Sigmoid colon (tissue), 7 donors: ENCODE results near the gene ETFDH. TPM values are rescaled to one million over a fixed set of nuclear protein-coding genes. Genes with fewer than 3 reads are reported as not detected.

Experiments
- DNase-seq: peaks from one replicate; pipeline ENCODE4 v3.0.0-alpha.2; 2019
- H3K27ac ChIP-seq, 4 donors: fragments of 200-600 bp; sonication (generic); one replicate each; pipeline ENCODE4 v1.5.1; 2016 to 2019; ENCODE audit warnings: mild to moderate bottlenecking in 1 of 4
- H3K27me3 ChIP-seq, 3 donors: fragments of 200-600 bp; sonication (generic); one replicate each; pipeline ENCODE4 v1.5.1; 2019; ENCODE audit warnings: mild to moderate bottlenecking in 1 of 3
- H3K36me3 ChIP-seq, 4 donors: fragments of 200-600 bp; sonication (generic); one replicate each; pipeline ENCODE4 v1.5.1; 2016 to 2019
- H3K4me1 ChIP-seq, 4 donors: fragments of 200-600 bp; sonication (generic); one replicate each; pipeline ENCODE4 v1.5.1; 2017 to 2019
- H3K4me3 ChIP-seq, 4 donors: fragments of 200-600 bp; sonication (generic); one replicate each; pipeline ENCODE4 v1.5.1; 2017 to 2019; ENCODE audit warnings: mild to moderate bottlenecking in 2 of 4, moderate library complexity in 1 of 4
- H3K9me3 ChIP-seq, 4 donors: fragments of 200-600 bp in 3 of 4; sonication (generic) in 3 of 4; one replicate each; pipeline versions ENCODE4 v1.5.1 to v1.6.1; 2013 to 2019
- EP300 ChIP-seq, 4 donors: sonication (generic); formaldehyde crosslinking; IDR thresholded peaks; one replicate each; pipeline ENCODE4 v1.6.1; 2017; ENCODE audit warnings: antibody characterized with exemption in 4 of 4
- POLR2A ChIP-seq, 2 donors: fragments of 450-650 bp; IDR thresholded peaks; one replicate each; pipeline ENCODE4 v1.6.1; 2016; ENCODE audit warnings: antibody characterized with exemption in 2 of 2, mild to moderate bottlenecking in 2 of 2, moderate library complexity in 2 of 2
- POLR2AphosphoS5 ChIP-seq, 4 donors: sonication (generic); formaldehyde crosslinking; IDR thresholded peaks; one replicate each; pipeline ENCODE4 v1.6.1; 2017; ENCODE audit warnings: antibody characterized with exemption in 4 of 4
- WGBS, 2 donors: extraction: QIAGEN DNeasy Blood & Tissue Kit; methylation state at CpG; one replicate each; pipeline ENCODE4 v1.1.7; 2013; 5-methylcytosine and 5-hydroxymethylcytosine counted together
- intact Hi-C: fragments of 100-400 bp; cut with DNase I; formaldehyde crosslinking; loops from one replicate; pipeline ENCODE4 v1.15.1; 2023
- polyA plus RNA-seq, 3 donors: library from polyadenylated mRNA; stranded (reverse); fragments of 200-250 nt; gene quantifications; one replicate each; pipeline ENCODE4 v1.2.3, GENCODE V29; 2013
- total RNA-seq, 4 donors: library from RNA; depleted of rRNA; stranded (reverse); fragments of >200 nt; gene quantifications; one replicate each; pipeline ENCODE4 v1.1.0, GENCODE V29; 2016
- TF ChIP-seq, protein P1 (sequence below), 4 experiments: fragments of 450-650 bp in 3 of 4; fragments of 200-600 bp in 1 of 4; IDR thresholded peaks; one replicate each; pipeline ENCODE4 v1.5.1; 2016 to 2019; ENCODE audit warnings: antibody characterized with exemption in 4 of 4, mild to moderate bottlenecking in 3 of 4, moderate library complexity in 2 of 4
- donor health status: healthy with polysubstance abuse.
- donor health status: Bipolar disorder and iron deficiency.
- donor health status: healthy.

The ETFDH gene
- total and polyA plus RNA-seq, 7 donors, result 20.4 to 74.7 (median 31.6) TPM

DNA sequence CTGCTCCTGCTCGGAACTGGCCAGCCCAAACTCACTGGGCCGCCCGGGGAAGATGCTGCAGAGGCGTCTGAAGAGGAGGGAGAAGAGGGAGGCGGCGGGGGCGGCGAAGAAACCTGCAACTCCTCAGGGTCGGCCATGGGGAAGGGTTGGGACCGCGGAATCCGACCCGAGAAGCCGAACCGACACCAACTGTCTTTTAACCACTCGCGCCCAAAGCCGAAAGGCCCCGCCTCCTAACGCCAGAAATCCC, 506 bp upstream of the ETFDH start, which contains the start of gene C4orf46:
Gene C4orf46, minus strand, starts transcription at position 223 of the 250 bp plus-strand sequence. Its CDS starts 86 bp downstream, at position 137.
- H3K9me3 ChIP-seq, result no peaks in the 10 kb centered on the region
- DNase-seq, result no peak
- H3K27ac ChIP-seq, result peak within 1 kb of the TSS; percentile 88 to 99 (median 96)
- H3K36me3 ChIP-seq, result no peaks in the 10 kb centered on the region
- H3K27me3 ChIP-seq, result no peaks in the 10 kb centered on the region
- intact Hi-C loops, result loop anchor here (5.0 kb wide), 1 partner anchor 96 kb away; the partner anchor contains the start of gene FNIP2
- H3K4me1 ChIP-seq, result peaks cover 0 to 29% (median 24%) of the 10 kb centered on the region in 4 donors
- TF ChIP-seq EP300 (IDR thresholded peaks at IDR 0.05) (no peak), POLR2AphosphoS5 (IDR thresholded peaks at IDR 0.05) (no peak), POLR2A (IDR thresholded peaks at IDR 0.05) (no peak)
- TF ChIP-seq, protein P1, sequence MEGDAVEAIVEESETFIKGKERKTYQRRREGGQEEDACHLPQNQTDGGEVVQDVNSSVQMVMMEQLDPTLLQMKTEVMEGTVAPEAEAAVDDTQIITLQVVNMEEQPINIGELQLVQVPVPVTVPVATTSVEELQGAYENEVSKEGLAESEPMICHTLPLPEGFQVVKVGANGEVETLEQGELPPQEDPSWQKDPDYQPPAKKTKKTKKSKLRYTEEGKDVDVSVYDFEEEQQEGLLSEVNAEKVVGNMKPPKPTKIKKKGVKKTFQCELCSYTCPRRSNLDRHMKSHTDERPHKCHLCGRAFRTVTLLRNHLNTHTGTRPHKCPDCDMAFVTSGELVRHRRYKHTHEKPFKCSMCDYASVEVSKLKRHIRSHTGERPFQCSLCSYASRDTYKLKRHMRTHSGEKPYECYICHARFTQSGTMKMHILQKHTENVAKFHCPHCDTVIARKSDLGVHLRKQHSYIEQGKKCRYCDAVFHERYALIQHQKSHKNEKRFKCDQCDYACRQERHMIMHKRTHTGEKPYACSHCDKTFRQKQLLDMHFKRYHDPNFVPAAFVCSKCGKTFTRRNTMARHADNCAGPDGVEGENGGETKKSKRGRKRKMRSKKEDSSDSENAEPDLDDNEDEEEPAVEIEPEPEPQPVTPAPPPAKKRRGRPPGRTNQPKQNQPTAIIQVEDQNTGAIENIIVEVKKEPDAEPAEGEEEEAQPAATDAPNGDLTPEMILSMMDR (IDR thresholded peaks at IDR 0.05), result no peak
- 0% methylated on average over 20 of the region's 20 CpGs for WGBS, 2 donors
- peak within 1 kb of the TSS; percentile 71 to 90 (median 84) for H3K4me3 ChIP-seq

GRCh38 chr4:158673633-158674032, 1.5 kb downstream of the ETFDH start:
- Histone ChIP-seq H3K4me3 (no peak overlapping the region), H3K9me3 (no peaks in the 10 kb centered on the region), H3K27me3 (no peaks in the 10 kb centered on the region), H3K27ac (no peak overlapping the region), H3K4me1 (peaks cover 0 to 29% (median 24%) of the 10 kb centered on the region in 4 donors), H3K36me3 (no peaks in the 10 kb centered on the region)
- intact Hi-C loops, result loop anchor here (5.0 kb wide), 1 partner anchor 94 kb away; the partner anchor contains the start of gene FNIP2
- TF ChIP-seq, protein P1 (IDR thresholded peaks at IDR 0.05), result no peak
- TF ChIP-seq EP300 (IDR thresholded peaks at IDR 0.05) (no peak), POLR2A (IDR thresholded peaks at IDR 0.05) (no peak), POLR2AphosphoS5 (IDR thresholded peaks at IDR 0.05) (no peak)
- WGBS, 2 donors, result 83 to 92% methylated on average over 3 of the region's 3 CpGs
- no peak for DNase-seq

- DNase-seq, result no peak
- Histone ChIP-seq H3K27me3 (no peaks in the 10 kb centered on the region), H3K4me1 (peaks cover 0 to 18% (median 15%) of the 10 kb centered on the region in 4 donors), H3K27ac (no peak overlapping the region), H3K36me3 (peaks cover 0 to 6% (median 0%) of the 10 kb centered on the region in 4 donors), H3K4me3 (no peak overlapping the region), H3K9me3 (no peaks in the 10 kb centered on the region)
- intact Hi-C loops, result no loop called here
- 91 to 92% methylated on average over 5 of the region's 5 CpGs for WGBS, 2 donors
- no peak for TF ChIP-seq POLR2A (IDR thresholded peaks at IDR 0.05)
- TF ChIP-seq POLR2AphosphoS5 (IDR thresholded peaks at IDR 0.05), result no peak
- TF ChIP-seq EP300 (IDR thresholded peaks at IDR 0.05), result no peak
- TF ChIP-seq, protein P1 (IDR thresholded peaks at IDR 0.05), result no peak
Observed at GRCh38 chr4:158676076-158676475, 4.0 kb downstream of the ETFDH start.

DNA sequence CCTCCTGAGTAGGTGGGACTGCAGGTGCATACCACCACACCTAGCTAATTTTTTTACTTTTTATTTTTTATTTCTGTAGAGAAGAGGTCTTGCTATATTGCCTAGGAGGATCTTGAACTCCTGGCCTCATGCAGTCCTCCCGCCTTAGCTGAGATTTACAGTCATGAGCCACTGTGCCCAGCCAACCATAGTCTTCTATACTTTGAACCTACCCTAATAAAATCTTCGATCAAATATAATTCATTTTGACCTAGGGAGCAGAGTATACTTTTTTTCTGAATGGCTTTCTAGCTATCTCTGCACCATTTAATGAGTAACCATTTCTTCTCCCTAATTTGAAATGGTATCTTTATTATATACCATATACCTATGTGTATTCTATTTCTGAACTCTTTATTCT, 6.7 kb downstream of the ETFDH start:
- Histone ChIP-seq H3K27ac (no peak overlapping the region), H3K36me3 (peaks cover 0 to 32% (median 0%) of the 10 kb centered on the region in 4 donors), H3K27me3 (no peaks in the 10 kb centered on the region), H3K9me3 (no peaks in the 10 kb centered on the region), H3K4me1 (peaks cover 0 to 7% (median 4%) of the 10 kb centered on the region in 4 donors), H3K4me3 (no peak overlapping the region)
- TF ChIP-seq, protein P1 (IDR thresholded peaks at IDR 0.05), result no peak
- TF ChIP-seq POLR2A (IDR thresholded peaks at IDR 0.05), result no peak
- 39 to 79% methylated on average over 2 of the region's 2 CpGs for WGBS, 2 donors
- intact Hi-C loops, result no loop called here
- DNase-seq, result no peak

GRCh38 chr4:158681629-158682028, 9.5 kb downstream of the ETFDH start:
- 9 to 57% methylated on average over 1 of the region's 1 CpG for WGBS, 2 donors
- Histone ChIP-seq H3K36me3 (peaks cover 0 to 55% (median 4%) of the 10 kb centered on the region in 4 donors), H3K4me3 (no peak overlapping the region), H3K4me1 (no peaks in the 10 kb centered on the region), H3K27ac (no peak overlapping the region), H3K9me3 (no peaks in the 10 kb centered on the region), H3K27me3 (no peaks in the 10 kb centered on the region)
- no peak for DNase-seq
- TF ChIP-seq POLR2AphosphoS5 (IDR thresholded peaks at IDR 0.05), result no peak
- intact Hi-C loops, result no loop called here
